Measurements from ENCODE around the gene TEX13A.

GRCh38 chrX:105229146-105229545, 8.7 kb upstream of the TEX13A start:
- TF ChIP-seq CTCF (conservative IDR thresholded peaks at IDR 0.05 in 1 of 2, IDR thresholded peaks at IDR 0.05 in 1 of 2; ENCODE audit: extremely low read depth in 1 of 2, insufficient read depth in 1 of 2, low read depth in 1 of 2, low read length in 2 of 2) (no peak), EZH2 (IDR thresholded peaks at IDR 0.05; ENCODE audit: borderline replicate concordance, low read length) (no peak)

Measured in mammary epithelial cell (primary cell).